KOPT-K1 (cell line): ENCODE measurements around the gene CFAP57.
"Not testable (repeated sequence)": the region's sequence is repeated elsewhere in the genome, so short reads cannot be mapped to it uniquely, and the experiment has no call there.

Source experiments
- H3K27ac ChIP-seq: fragments of 200-600 bp; sonication (generic); 2 replicates; pipeline ENCODE4 v1.5.1; 2016; ENCODE audit warnings: antibody characterized with exemption, mild to moderate bottlenecking, low read depth, low read length; ENCODE audit not compliant: poor library complexity, severe bottlenecking
- H3K36me3 ChIP-seq: fragments of 200-600 bp; sonication (generic); 2 replicates; pipeline ENCODE4 v1.5.1; 2017; ENCODE audit warnings: antibody characterized with exemption, mild to moderate bottlenecking, low read length, moderate library complexity; ENCODE audit not compliant: insufficient read depth
- H3K9me3 ChIP-seq: fragments of 200-600 bp; sonication (generic); 2 replicates; pipeline ENCODE4 v1.5.1; 2017; ENCODE audit warnings: antibody characterized with exemption, low read length, mild to moderate bottlenecking; ENCODE audit not compliant: insufficient read depth, poor library complexity, severe bottlenecking

The CFAP57 gene

DNA sequence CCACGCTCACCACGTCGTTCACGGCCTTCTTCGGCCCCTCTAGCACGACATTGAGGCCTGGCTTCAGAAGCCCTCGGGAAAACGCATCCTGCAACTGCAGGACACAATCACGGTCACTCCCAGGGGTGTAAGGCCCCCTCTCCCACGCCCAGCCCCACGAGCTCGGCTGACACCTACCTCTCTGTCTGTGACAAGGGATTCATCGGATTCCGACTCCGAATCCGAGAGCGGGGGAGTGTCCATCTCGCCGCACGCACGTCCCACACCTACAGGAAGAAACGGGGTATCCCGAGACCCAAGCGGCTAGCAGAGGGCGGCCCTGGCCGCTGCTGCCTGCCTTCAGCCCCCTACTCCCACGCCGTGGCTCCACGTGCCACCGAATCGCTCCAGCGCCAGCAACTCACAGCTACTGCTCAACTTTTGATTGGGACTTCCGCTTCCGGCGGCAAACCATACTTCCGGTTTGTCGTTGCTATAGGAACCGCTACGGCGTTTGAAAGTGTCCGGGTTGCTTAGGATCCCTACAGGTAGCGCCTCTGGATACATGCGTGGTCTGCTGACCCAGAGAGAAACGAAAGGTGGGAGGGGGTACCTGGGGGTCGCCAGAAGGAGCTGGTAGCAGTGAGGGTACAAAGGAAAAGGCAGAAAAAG lies at the start of gene CFAP57, which contains the start of gene EBNA1BP2:
Gene CFAP57, plus strand, starts transcription at position 455 of the 651 bp plus-strand sequence. CDS start 424 bp downstream, outside the sequence.
Gene EBNA1BP2, minus strand, starts transcription at position 415 of the 651 bp plus-strand sequence. Its CDS starts 172 bp downstream, at position 243.
- peaks cover 39% of the 10 kb centered on the region for H3K36me3 ChIP-seq
- peaks cover 9% of the 10 kb centered on the region for H3K9me3 ChIP-seq
- H3K27ac ChIP-seq = peak within 1 kb of the TSS; percentile 67

- no peaks in the 10 kb centered on the region for H3K9me3 ChIP-seq
- no peaks in the 10 kb centered on the region for H3K36me3 ChIP-seq
- no peak overlapping the region for H3K27ac ChIP-seq
Observed at GRCh38 chr1:43123031-43123430, 49.1 kb upstream of the CFAP57 start.

DNA sequence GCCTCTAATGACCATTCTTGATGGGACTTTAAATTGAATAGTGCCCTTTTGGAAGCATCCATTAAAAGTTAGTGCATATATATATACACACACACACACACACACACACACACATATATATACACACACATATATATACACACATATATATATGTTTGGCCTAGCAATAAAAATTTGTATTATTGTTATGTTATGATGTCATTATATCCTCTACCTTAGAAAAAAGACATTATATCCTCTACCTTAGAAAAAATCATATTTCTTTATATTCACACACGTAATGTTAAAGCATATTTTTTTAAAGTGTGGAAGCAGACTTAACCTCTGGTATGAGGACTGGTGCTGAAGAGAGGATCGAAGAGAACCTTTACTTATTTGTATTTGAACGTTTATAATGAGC lies 43.3 kb upstream of the CFAP57 start:
- Histone ChIP-seq H3K36me3 (no peaks in the 10 kb centered on the region), H3K27ac (no peak overlapping the region), H3K9me3 (no peaks in the 10 kb centered on the region)

DNA sequence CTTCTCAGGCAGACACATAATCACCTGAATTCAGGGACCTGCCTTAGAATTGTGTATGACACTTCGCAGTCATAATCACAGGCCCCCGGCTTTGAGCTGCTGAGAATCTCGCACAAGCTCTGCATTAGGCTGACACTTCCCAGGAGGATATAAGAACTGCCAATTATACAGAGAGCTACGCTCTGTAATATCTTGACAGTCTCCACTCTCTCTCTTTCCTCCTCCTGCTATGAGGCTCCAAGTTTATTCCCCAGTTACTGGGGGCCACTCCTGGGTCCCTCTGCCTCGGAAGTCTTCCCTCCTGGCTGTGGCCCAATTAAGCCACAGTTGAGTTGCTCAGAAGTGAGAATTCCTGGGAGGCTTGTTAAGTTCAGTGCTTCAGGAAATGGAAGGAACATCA lies 42.7 kb upstream of the CFAP57 start:
- H3K36me3 ChIP-seq = no peaks in the 10 kb centered on the region
- H3K27ac ChIP-seq = no peak overlapping the region
- H3K9me3 ChIP-seq = no peaks in the 10 kb centered on the region

DNA sequence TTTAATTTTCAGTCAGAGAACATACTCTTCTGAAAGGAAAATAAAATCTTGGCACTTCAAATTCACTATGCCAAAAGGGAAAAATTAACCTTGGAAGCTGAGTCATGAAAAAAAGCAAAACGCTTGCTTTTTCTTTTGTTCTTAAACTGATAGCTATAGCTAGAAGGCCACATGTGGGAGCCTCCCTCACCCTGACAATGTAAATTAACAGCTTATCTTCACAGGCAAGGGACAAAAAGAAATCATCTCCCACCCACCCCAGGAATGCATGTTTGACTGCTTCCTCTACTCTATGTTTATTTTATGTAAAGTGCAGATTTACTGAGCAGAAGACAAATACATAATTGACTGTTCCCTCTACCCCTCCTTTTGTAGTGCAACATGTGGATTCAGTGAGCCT lies 38.1 kb upstream of the CFAP57 start:
- no peaks in the 10 kb centered on the region for H3K36me3 ChIP-seq
- no peaks in the 10 kb centered on the region for H3K9me3 ChIP-seq
- no peak overlapping the region for H3K27ac ChIP-seq

DNA sequence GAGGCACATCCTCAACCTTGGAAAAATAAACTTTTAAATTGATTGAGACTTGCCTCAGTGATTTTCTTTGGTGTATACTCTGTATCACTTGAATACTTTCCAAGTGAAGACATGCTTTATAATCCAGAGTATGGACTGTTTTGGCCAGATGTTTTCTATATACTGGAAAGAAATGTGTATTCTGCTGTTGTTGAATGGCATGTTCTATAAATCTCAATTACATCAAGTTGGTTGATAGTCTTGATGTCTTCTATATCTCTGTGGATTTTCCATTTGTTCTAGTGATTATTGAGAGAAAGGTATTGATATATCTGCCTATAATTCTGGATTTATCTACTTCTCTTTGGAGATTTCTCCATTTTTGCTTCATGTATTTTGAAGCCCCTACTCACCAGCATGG lies 37.5 kb upstream of the CFAP57 start:
- Histone ChIP-seq H3K27ac (no peak overlapping the region), H3K9me3 (peaks cover 3% of the 10 kb centered on the region), H3K36me3 (no peaks in the 10 kb centered on the region)

GRCh38 chr1:43135857-43136781 lies 36.0 kb upstream of the CFAP57 start:
- Histone ChIP-seq H3K27ac (no peak overlapping the region), H3K9me3 (peaks cover 10% of the 10 kb centered on the region)

DNA sequence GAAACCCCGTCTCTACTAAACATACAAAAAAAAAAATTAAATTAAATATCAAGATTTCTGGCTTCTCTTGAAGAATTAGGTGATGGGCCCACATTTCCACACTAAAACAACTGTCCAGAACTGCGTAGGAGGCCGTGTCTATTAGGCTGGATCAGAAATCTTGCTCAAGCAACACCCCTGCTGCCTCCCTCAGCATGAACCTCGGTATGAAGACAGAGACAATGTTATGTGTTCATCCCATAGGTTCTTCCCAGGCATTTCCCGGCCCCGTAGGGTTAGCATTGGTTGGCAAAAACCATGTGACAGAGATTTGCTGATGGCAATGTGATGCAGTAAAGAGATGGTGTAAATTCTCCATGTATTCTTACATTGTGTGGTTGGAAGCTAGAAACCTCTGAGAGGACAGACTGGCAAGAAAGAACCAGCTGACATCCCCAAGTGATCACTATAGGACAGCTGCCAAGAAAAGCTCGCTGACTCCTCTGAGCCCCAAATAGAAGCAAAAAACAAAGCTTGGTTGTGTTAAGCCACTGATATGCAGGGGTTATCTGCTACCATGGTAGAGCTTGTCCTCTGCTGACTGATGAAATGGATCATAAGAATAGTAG lies 34.6 kb upstream of the CFAP57 start:
- no peaks in the 10 kb centered on the region for H3K36me3 ChIP-seq
- H3K27ac ChIP-seq = no peak overlapping the region
- H3K9me3 ChIP-seq = peaks cover 10% of the 10 kb centered on the region

More at GRCh38 chr1:43135857-43136781, 36.0 kb upstream of the CFAP57 start:
- H3K36me3 ChIP-seq = no peaks in the 10 kb centered on the region

DNA sequence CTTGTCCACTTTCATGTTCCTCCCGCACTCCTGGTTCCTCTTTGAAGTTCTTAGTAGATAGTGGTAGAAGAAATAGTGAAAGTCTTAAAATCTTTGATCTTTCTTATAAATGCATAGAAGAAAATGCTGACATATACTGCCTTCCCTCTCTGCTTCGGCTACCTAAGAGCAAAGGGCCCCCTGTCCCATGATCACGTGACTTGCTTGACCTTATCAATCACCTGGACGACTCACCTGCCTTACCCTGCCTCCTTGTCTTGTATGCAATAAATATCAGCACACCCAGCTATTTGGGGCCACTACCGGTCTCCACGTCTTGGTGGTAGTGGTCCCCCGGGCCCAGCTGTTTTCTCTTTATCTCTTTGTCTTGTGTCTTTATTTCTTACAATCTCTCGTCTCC lies 32.8 kb upstream of the CFAP57 start:
- not testable (repeated sequence) for H3K36me3 ChIP-seq, H3K9me3 ChIP-seq, H3K27ac ChIP-seq

DNA sequence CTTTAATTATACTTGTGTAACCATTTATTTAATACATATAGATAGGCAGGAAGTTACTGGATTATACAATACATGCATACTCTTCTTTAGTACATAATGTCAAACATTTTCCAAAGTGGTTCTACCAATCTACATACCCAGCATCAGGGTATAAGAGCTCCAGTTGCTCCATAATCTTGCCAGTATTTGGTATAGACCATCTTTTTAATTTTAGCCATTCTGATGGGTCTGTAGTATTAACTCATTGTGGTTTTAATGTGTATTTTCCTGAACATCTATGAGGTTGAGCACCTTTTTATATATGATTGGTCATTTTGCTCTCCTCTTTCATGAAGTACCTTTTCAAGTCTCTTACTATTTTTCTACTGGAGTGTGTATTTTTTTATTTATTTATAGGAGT lies 32.1 kb upstream of the CFAP57 start:
- Histone ChIP-seq H3K27ac (no peak overlapping the region), H3K9me3 (peaks cover 10% of the 10 kb centered on the region), H3K36me3 (no peaks in the 10 kb centered on the region)

- peaks cover 10% of the 10 kb centered on the region for H3K9me3 ChIP-seq
- H3K27ac ChIP-seq = no peak overlapping the region
- no peaks in the 10 kb centered on the region for H3K36me3 ChIP-seq
Observed at GRCh38 chr1:43140583-43140982, 31.5 kb upstream of the CFAP57 start.

GRCh38 chr1:43143441-43143888 lies 28.7 kb upstream of the CFAP57 start:
- no peak overlapping the region for H3K27ac ChIP-seq
- peaks cover 10% of the 10 kb centered on the region for H3K9me3 ChIP-seq

DNA sequence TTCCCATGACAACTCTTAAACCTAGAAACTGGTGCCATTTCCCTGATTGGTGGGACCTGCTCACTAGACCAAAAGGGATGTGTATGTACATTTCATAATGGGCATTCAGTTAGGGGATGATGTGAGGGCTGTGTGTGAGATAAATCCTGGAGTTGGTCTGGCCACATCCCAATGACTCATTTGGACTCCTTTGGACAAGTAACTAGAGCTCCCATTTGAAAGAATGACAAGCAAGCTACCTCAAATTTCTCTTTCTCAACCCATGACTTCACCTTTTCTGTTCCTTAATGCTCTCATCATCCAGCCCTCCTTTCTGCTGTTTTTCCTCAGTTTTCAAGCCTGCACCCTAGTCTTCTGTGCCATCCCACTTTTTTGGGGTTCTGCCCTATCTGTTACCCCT lies 27.9 kb upstream of the CFAP57 start:
- no peaks in the 10 kb centered on the region for H3K36me3 ChIP-seq
- peaks cover 10% of the 10 kb centered on the region for H3K9me3 ChIP-seq
- H3K27ac ChIP-seq = no peak overlapping the region

More at GRCh38 chr1:43143441-43143888, 28.7 kb upstream of the CFAP57 start:
- H3K36me3 ChIP-seq = no peaks in the 10 kb centered on the region

DNA sequence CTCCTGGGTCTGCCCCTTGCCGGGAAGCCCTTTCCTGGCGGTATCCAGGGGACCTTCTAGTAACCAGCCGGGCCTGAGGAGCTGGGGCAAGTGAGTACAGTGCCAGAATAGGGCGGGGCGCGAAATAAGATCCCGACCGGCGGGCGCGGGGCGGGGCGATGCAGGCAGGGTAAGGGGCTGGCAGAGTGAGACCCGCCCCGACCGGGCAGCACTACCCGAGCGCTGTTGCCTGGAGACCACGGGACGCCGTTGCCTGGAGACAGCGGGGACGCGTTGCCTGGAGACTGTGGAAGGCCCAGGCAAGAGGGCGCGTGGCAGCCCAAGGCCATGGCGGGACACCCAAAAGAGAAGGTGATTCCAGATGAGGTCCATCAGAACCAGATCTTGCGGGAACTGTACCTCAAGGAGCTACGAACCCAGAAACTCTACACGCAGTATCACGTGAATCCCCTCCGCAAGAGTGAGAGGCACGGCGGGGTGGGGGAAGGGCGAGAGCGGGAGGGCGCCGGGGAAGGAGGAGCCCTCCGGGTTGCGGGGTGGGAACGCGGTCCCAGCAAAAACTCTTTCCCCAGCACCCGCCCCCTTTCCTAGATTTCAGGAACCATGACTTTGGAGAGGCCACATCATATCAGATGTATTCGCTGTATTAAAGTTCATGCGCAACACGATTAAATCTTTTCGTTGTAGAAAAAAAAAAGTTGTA lies 24.4 kb upstream of the CFAP57 start:
- Histone ChIP-seq H3K36me3 (no peaks in the 10 kb centered on the region), H3K27ac (no peak overlapping the region), H3K9me3 (no peaks in the 10 kb centered on the region)
